SK-N-MC (cell line): ENCODE results near the gene LHFPL6.

Experiments
- EZH2 ChIP-seq: fragments of 200-600 bp; sonication (generic); IDR thresholded peaks from one replicate; pipeline ENCODE4 v1.6.1; 2017; ENCODE audit warnings: antibody characterized with exemption
- FOXP2 ChIP-seq: optimal IDR thresholded peaks from 2 replicates; pipeline ENCODE3; 2011; ENCODE audit warnings: mild to moderate bottlenecking, moderate library complexity; ENCODE audit not compliant: insufficient read depth; ENCODE audit errors: extremely low read length, control extremely low read depth

- no peak for TF ChIP-seq EZH2
- TF ChIP-seq FOXP2 = no peak
Observed at GRCh38 chr13:39496506-39496905, 106.5 kb downstream of the LHFPL6 start.
